GM12891 (cell line): Measurements from ENCODE around the gene RCL1.

ENCODE experiments used
- PAX5 ChIP-seq: IDR thresholded peaks from 2 replicates; pipeline ENCODE4 v1.6.1; 2011; ENCODE audit warnings: low read length, moderate library complexity, mild to moderate bottlenecking; ENCODE audit not compliant: insufficient read depth, severe bottlenecking
- POLR2A ChIP-seq: IDR thresholded peaks from 2 replicates; pipeline ENCODE4 v1.6.1; 2011; ENCODE audit warnings: low read depth, low read length, control low read depth
- POLR2AphosphoS5 ChIP-seq: IDR thresholded peaks from 2 replicates; pipeline ENCODE4 v1.6.1; 2011; ENCODE audit warnings: low read depth, low read length, control low read depth
- POU2F2 ChIP-seq: IDR thresholded peaks from 2 replicates; pipeline ENCODE4 v1.6.1; 2011; ENCODE audit warnings: low read depth, mild to moderate bottlenecking, control low read depth, low read length, moderate library complexity
- SPI1 ChIP-seq: IDR thresholded peaks from 2 replicates; pipeline ENCODE4 v1.6.1; 2011; ENCODE audit warnings: low read depth, low read length, control low read depth
- TAF1 ChIP-seq: IDR thresholded peaks from 2 replicates; pipeline ENCODE4 v1.6.1; 2011; ENCODE audit warnings: low read depth, low read length, control low read depth

- TF ChIP-seq POLR2A (no peak), POLR2AphosphoS5 (no peak), TAF1 (no peak), SPI1 (no peak), POU2F2 (no peak), PAX5 (no peak)
Measured at GRCh38 chr9:4852419-4852818, 59.7 kb downstream of the RCL1 start.
